GM21619 (cell line): Measurements from ENCODE around the gene VRK1.

Experiments used
- ATAC-seq: cut with Tn5 transposase; IDR thresholded peaks from one replicate; pipeline ENCODE4 v1.9.1; 2021; ENCODE audit not compliant: unreplicated experiment

The VRK1 gene

DNA sequence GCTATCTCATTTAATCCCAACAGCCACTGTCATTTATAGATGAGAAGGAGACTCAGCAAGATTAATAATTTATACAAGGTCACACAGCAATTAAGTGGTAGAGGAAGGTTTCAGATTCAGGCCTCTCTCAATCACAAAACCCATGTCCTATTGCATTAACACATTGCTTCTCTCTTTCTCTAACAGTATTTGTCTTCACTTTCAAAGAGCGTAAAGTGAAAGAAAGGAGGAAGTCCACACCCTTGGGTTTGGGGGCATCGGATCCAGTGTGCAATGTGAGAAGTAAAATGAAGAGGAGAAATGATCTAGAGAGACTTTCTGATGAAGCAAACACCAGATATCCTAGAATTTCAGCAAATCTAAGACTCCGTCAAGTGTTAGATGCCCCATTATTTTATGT lies 7.0 kb upstream of the VRK1 start:
- no peak for ATAC-seq

DNA sequence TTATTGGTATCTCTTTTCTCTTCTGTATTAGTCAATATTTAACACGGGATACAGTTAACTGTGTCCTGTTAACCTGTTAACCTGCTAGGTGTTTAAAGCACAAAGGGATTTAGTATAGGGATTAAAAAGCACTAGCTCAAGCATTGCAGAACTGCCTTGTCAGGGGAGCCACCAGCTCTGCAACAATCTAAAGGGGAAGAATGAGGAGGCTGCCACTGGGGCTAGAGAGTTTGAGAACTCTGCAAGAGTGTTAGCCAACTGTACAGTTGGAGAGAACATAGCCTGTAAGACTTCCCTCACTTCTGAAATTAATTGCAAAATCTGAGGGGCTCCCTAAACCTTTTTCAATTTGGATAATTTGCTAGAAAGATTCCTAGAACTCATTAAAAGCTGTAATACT lies 6.5 kb upstream of the VRK1 start:
- ATAC-seq: no peak

DNA sequence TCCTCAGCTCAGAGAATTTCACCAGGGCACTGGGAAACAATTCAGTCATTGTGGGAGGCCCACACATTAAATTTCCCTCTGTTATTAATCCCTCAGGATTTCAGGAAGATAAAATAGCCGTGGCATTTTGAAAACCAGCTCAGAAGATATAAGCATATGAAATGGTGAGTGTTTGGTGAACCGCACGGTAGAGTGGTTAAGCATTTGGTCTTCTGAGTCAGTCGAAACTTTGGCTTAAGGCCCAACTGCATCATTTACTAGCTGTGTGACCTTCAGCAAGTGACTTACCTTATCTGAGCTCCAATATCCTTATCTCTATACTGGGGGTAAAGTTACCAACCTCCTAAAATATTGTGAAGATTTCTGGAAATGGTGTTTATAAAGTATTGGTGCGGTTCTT lies 5.2 kb upstream of the VRK1 start:
- ATAC-seq: no peak

DNA sequence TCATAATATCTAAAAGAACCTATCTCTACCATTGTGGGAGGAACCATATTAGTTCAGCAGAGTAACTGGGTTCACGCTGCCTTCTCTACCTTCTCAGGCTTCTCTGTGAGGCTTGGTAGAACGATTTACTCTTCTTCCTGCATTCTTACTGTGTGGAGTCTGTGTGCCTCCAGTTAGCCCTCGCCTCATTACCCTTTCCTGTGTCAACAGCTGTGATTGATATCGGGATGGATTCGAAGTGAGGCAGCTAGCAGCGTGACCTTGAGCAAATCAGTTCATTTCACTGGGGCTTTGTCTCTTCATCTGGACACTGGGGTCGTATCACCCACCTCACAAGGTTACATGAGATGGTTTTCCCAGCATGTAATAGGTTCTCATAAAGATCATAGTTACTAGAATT lies 4.6 kb upstream of the VRK1 start:
- no peak for ATAC-seq

DNA sequence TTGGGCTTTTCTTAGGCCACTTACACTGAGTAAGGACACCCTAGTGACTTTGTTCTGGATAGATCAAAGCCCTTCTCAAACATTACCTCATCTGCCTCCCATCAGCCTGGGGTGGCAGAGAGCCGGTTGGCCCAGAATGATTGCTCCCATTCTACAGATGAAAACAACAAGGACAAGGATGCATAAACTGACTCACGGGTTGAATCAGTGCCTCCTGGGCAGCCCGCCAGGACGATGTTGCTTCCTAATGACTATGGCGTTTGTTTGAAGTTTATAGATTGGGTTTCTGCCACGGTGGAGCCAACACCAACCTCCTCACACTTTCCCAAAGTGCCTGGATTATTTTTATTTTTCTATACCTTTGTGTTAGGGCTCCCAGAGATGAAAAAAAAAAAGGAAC lies 3.6 kb upstream of the VRK1 start:
- ATAC-seq: no peak

DNA sequence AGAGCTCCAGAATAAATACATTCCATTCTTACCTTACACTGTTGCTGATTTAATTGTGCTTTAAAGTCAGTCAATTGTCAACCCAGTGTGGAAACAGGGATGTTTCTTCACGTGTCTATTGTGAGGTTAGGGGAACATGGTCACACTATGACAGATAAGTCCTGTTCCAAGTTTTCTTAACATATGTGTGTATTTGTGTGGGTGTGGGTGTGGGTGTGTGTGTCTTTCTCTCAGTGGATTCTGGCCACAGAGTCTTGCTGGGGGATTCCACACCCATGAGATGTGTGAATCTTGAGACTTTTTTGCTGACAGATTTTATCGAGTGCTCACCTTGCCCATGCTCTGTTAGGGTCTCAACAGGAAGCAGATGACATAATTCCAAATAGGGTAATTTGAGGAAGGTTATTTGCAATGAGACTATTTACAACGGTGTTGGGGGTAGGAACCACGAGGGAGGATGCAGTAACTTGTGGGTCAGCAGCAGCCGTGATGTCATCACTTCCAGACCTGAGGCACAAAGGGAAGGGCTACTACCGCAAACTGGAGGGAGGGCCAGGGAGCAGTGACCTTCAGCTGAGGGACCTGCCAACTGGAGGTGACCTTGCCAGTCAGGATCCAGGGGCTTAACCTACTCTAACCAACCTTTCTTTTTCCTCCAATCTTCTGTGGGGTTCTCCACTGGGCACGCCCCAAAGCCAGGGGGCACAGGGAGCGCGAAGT lies 1.9 kb upstream of the VRK1 start:
- ATAC-seq: no peak

DNA sequence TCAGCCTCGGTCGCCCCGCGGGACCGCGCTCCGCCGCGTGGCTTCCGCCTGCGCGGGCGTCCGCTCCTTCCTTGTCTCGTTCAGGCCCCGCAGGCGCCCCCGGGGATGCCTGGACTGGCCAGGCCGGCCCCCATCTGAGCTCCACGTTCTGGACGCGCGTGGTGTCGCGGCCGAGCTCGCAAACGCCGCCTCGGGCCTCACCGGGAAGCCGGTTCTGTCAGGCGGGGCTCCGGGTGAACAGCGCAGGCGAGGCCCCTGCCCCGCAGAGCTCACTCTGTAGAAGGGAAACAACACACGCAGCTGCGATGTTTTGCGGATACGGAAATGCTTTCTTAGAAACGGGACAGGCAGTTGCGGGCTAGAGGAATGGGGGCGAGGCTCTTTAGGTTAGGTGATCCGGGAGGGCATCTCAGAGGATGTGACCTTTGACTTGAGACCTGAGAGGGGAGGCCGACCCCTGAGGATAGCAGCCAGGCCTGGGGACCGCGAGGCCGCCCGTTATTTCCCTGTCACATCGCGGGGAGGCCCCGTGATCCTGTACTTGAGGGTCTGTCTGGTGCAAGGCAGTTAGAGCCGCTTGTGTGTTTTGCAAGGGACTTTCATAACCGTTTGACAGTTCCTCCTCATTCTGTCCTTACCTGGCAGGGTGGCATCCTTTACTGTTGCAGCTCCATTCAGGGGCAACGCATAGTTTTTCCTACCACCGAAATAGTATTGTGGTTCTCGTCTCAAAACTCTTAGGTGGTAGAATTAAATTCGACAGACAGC lies 584 bp downstream of the VRK1 start:
- ATAC-seq: peak; percentile 40

DNA sequence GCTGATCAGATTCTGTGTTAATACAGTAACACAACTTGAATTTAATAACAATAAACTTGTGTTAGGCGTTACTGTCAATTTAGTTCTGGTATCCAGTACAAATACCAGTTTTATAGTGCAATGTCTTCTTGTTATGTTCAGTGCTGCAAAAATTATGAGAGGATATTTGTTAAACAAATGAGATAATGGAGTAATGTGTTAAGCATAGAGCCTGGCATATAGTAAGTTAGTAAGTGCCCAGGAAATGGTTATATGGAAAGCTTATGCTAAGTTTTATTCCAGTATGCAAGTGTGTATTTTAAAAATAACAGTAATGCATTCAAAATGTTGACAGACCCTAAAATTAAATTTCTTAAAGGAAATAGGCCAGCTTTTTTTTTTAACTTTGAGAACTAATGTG lies 1.8 kb downstream of the VRK1 start:
- no peak for ATAC-seq

DNA sequence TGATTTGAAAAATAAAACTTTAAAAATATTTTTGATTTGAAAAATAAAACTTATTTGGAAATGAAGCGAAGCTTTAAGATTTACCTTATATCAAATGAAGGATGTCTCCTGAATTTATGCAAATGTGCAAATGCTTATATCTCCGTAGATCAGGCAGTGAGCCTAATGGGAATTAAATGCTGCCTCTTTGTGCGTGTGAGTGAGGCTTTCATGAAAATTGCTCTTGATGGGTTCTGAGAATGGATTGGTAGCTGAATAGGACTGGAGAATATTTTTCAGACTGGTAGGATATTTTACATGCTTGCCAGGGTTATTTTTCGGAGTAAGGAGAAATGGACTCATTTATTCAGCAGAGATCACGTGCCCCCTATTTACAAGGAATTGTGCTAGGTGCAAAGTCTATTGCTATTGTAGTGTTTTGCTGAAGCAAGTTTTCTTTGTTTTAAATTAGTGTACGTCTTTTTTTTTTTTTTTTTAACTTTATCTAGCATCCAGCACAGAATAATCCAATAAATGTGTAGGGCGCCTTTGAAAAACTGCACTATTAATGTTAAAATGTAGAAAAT lies 2.4 kb downstream of the VRK1 start:
- ATAC-seq: no peak

DNA sequence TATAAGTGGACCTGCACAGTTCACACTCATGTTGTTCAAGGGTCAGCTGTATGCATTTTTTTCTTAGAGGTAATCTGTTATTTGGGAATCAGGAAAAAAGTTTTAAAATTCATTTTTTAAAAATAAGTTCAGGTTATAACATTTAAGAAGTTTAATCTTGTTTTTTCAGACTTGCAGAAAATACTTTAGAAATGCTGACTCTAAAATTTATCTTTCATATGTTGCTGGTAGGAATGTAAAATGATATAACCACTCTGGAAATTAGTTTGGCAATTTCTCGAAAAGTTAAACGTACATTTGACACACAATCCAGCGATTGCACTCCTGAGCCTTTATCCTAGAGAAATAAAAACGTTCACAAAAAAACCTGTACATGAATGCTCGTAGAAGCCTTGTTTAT lies 4.7 kb downstream of the VRK1 start:
- ATAC-seq: no peak

DNA sequence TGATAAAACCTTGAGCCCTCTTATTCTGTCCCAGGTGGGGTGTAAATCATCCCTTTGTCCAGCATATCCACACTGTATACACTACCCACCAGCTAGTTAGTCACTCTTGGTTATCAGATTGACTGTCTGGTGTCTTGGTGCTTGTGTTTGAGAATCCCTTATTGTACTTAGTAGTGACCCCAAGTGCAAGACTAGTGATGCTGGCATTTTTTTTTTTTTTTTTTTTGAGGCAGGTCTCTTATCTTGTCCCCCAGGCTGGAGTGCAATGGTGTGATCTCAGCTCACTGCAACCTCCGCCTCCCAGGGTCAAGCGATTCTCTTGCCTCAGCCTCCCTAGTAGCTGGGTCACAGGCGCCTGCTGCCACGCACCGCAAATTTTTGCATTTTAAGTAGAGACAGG lies 5.8 kb downstream of the VRK1 start:
- no peak for ATAC-seq

DNA sequence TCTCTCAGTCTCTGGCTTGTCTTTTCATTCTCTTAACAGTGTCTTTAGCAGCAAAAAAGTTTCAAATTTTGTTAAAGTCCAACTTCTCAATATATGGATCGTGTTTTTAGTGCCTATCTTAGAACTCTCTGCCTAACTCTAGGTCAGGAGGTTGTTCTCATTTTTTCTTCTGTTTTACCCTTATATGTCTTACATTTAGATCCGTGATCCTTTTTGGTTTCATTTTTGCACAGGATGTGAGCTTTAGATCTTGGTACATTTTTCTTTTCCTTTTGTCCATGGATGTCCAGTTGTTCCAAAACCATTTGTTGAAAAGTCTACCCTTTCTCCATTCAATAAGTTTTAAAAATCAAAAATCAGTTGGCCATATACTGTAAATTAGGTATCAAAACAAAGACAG lies 6.8 kb downstream of the VRK1 start:
- ATAC-seq: no peak

DNA sequence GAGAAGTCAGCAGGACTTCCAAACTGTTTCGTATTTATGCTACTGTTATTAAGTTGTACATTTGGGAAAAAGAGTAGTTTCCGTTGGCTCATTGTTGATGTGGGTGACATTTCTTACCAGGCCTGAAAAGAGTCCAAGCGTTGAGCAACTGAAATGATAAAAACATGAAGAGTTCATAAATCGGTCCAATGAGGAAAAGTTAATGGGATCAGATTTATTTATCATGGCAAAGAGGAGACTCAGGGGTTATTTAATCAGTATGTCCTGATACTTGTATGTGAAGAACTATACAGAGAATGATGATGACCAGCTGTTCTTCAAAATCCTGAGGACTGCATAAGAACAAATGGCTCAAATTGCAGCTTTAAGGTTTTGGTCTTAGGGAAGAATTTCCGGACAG lies 7.7 kb downstream of the VRK1 start:
- ATAC-seq: no peak

DNA sequence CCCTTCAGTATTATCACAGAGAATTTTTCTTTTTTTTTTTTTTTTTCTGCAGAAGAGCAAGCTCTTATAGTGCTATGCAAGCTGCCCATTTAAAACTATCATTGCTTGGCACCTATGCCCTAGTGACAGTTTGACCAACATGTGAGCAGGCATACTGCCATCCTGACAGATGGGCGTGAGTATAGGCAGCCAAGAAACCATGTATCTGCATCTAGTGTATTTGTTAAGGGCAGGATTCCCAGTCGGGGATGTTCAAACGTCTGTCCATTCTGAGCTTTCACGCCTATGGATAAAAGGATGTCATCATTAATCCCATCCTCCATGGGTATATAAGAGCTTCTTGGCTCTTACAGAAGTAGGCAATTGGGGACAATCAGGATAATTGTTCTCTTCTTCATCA lies 8.8 kb downstream of the VRK1 start:
- ATAC-seq: no peak

DNA sequence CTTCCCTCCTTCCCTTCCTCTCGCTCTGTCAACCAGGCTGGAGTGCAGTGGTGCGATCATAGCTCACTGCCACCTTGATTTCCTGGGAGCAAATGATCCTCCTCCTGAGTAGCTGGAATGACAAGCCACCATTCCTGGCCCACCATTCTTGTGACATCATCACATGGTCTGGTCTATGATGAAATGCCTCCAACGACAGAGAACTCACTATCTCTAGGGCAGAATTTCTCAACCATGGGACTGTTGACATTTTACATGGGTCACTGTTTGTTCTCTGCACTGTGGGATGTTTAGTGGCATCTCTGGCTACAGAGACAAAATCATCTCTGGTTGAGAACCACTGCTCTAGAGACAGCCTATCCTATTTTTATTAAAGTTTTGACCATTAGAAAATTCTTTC lies 9.7 kb downstream of the VRK1 start:
- no peak for ATAC-seq

DNA sequence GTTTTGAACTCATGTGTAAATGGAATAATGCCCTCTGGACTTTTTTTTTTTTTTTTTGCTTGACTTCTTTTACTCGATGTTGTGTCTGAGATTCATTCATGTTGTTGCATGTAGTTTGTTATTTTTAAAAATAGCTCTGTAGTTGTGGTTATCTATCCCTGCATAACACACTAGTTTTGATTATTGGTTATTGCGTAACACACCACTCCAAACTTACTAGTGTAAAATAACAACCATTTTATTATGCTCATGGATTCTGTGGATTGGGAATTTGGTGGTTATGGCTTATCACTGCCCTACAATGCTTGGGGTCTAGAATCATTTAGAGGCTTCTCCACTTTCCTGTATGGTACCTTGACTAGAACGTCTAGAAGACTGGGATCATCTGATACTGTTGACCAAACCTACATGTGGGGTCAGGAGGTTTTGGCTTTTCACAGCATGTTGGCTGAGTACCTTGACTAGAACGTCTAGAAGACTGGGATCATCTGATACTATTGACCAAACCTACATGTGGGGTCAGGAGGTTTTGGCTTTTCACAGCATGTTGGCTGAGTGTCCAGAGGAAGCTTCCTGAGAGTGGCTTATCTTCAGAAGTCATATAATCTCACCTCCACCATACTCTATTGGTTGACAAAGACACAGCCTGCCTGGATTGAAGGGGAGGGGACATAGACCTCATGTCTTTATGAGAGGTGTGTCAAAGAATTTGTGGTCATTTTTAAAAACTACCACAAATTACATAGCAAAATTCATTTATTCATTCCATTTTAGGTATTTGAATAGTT lies 11.6 kb downstream of the VRK1 start:
- no peak for ATAC-seq

DNA sequence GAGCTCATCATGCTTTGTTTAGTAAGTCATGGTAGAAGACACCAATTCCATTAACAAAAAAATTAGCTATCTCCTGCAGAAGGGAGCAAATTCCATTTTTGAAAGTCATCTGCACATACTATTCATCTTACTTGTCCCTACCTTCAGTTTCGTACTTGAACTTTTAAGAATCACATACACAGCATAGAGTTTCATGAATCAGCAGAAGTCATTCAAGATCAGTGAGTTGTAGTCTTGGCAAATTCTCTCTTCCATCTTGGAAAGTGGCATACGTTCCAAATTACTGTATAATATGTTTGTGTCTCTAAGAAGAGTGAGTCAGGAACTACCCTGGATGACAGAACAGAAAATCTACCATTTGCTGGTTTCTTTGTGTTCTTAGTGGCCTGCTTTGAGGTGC lies 14.1 kb downstream of the VRK1 start:
- no peak for ATAC-seq

DNA sequence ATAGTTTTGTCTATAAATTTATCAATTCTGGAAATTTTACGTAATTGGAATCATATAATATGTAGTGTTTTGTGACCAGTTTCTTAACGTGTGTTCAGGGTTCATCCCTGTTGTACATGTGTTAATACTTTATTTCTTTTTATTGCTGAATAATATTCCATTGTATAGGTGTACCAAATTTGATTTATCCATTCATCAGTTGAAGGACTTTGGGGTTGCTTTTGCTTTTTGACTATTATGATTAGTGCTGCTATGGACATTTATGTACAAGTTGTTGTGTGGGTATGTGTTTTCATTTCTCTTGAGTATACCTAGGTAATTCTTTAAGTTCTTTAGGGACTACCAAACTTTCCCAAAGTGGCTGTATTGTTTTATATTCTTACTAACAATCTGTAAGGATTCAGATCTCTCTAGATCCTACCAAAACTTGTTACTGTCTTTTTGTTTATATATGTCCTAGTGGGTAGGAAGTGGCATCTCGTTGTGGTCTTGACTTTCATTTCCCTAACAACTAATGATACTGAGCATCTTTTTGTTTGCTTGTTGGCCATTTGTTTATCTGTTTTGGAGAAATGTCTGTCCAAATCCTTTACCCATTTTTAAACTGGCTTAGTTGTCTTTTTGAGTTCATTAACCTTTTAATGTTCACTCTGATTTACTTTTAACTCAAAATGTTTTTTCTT lies 14.9 kb downstream of the VRK1 start:
- ATAC-seq: no peak

DNA sequence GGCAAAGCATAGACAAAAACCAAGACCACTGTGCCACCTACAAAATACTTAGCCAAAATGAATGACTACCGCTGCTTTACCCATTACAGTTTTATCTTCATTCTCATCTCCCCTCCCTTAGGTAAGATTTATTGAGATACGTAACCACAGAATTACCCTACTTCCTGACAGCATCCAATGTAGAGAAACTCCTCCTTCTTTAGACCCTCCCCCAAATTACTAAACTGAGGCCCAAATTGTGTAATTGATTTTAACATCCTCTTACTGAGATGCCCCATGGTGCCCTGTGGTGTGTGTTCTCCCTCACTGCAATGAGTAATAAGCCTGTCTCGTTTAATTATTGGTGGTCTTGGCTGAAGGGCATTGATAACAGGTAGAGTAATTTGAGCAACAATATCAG lies 19.1 kb downstream of the VRK1 start:
- no peak for ATAC-seq

DNA sequence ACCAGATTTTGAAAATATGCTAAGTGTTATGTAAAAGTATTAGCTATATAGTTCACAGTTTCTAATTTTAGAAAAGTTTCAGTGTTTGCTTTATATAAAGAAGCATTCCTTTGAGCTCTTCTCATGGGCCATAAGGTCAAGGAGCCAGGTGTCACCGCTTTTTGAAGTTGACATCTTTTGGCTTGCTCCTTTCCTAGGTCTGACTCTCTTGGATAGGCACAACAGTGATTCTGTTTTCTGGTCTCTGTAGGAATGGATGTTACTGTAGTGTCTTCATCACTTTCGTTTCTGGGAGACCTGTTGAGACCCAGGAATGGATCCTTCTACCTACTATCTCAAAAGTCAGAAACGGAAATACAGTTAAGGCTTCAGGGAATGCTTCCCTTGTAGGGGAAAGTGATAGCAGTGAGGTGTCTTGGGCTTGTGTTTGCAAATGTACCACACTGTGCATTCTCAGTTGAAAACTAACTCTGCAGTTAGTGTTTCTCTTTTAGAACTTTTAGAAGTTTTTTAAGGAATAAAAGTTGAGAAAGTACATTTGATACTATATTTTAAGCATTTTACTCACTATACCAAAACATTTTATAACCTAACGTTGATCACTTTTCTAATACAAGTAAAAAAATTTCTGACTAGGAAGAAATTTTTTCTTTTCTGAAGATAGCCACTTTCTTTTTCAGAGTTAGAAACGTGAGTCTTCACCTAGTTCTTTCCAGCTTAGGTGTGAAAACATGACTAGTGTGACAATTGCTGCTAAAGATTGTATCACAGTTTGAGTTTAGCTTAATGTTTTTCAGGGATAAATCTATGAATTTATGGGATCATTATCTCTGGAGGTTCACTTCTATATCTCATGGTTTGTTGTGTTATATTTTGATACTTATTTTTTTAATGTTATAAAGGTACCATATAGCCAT lies 20.8 kb downstream of the VRK1 start:
- ATAC-seq: no peak
